NCI-H2081 (cell line): ENCODE results near the gene MMP24.
"Not testable (repeated sequence)": the region's sequence is repeated elsewhere in the genome, so short reads cannot be mapped to it uniquely, and the experiment has no call there.

Experiments used
- DNase-seq, 2 experiments: peaks; one replicate each; lab custom pipeline; 2025; lab: John Stamatoyannopoulos, UW

MMP24 gene

GRCh38 chr20:35226126-35226883 is at the start of gene MMP24:
Gene MMP24 (plus strand): TSS chr20:35226690. CDS start chr20:35226739, 49 bp downstream.
- DNase-seq: no peak

GRCh38 chr20:35179292-35180212 is 46.9 kb upstream of the MMP24 start:
- no peak for DNase-seq

GRCh38 chr20:35180266-35180665 is 46.2 kb upstream of the MMP24 start:
- DNase-seq: no peak

GRCh38 chr20:35181731-35182130 is 44.8 kb upstream of the MMP24 start:
- DNase-seq: no peak

- not testable (repeated sequence) for DNase-seq
Observed at GRCh38 chr20:35186691-35187289, 39.7 kb upstream of the MMP24 start.

- DNase-seq: no peak
Observed at GRCh38 chr20:35187584-35188190, 38.8 kb upstream of the MMP24 start.

- not testable (repeated sequence) for DNase-seq
Observed at GRCh38 chr20:35189223-35189622, 37.3 kb upstream of the MMP24 start.

GRCh38 chr20:35190556-35190955 is 35.9 kb upstream of the MMP24 start:
- no peak for DNase-seq

GRCh38 chr20:35191419-35192117 is 34.9 kb upstream of the MMP24 start:
- DNase-seq: no peak

GRCh38 chr20:35192118-35192872 is 34.2 kb upstream of the MMP24 start:
- no peak for DNase-seq

- DNase-seq: not testable (repeated sequence)
Observed at GRCh38 chr20:35193031-35193791, 33.3 kb upstream of the MMP24 start.

GRCh38 chr20:35196313-35196712 is 30.2 kb upstream of the MMP24 start:
- DNase-seq: no peak

- no peak for DNase-seq
Observed at GRCh38 chr20:35199740-35200139, 26.8 kb upstream of the MMP24 start.

- DNase-seq: no peak
Observed at GRCh38 chr20:35200267-35200666, 26.2 kb upstream of the MMP24 start.

GRCh38 chr20:35201467-35201866 is 25.0 kb upstream of the MMP24 start:
- not testable (repeated sequence) for DNase-seq

- no peak for DNase-seq
Observed at GRCh38 chr20:35206802-35207201, 19.7 kb upstream of the MMP24 start.

- peak; percentile 67 to 81 for DNase-seq
Observed at GRCh38 chr20:35207950-35208611, 18.4 kb upstream of the MMP24 start.

GRCh38 chr20:35215066-35215956 is 11.2 kb upstream of the MMP24 start:
- DNase-seq: no peak
